ENCODE data around the gene ACLY. TPM values are rescaled to one million over a fixed set of nuclear protein-coding genes. Genes with fewer than 3 reads are reported as not detected.

The ACLY gene
- total RNA-seq, 1 donor from 2014 or later, result 64.4 TPM

- Histone ChIP-seq H3K27ac (peak overlapping the region; percentile 67 to 78), H3K36me3 (peaks cover 0 to 11% of the 10 kb centered on the region in 2 donors), H3K9me3 (no peaks in the 10 kb centered on the region), H3K27me3 (no peaks in the 10 kb centered on the region), H3K4me1 (peaks cover 0 to 12% of the 10 kb centered on the region in 2 donors), H3K4me3 (peak overlapping the region; percentile 77 to 81)
- intact Hi-C loops (cut with DNase I), result loop anchor here (1.0 to 2.0 kb wide), 5 partner anchors 35 to 189 kb away; partner anchors contain the start of genes ACLY, KLHL11, NKIRAS2 and ODAD4
- DNase-seq (ENCODE audit: low spot score in 2 of 2), result peak in 1 of 2 donors; percentile 75
- TF ChIP-seq CTCF (IDR thresholded peaks at IDR 0.05), result no peak
These were observed 47.1 kb upstream of the ACLY start for GRCh38 chr17:41965694-41966462.

- H3K4me1 ChIP-seq, result peaks cover 0 to 12% of the 10 kb centered on the region in 2 donors
- H3K36me3 ChIP-seq, result no peaks in the 10 kb centered on the region
- peak; percentile 79 to 86 (median 81) for TF ChIP-seq CTCF (IDR thresholded peaks at IDR 0.05)
- DNase-seq (ENCODE audit: low spot score in 2 of 2), result peak in 1 of 2 donors; percentile 84
- H3K27me3 ChIP-seq, result no peaks in the 10 kb centered on the region
- H3K9me3 ChIP-seq, result no peaks in the 10 kb centered on the region
- H3K4me3 ChIP-seq, result no peak overlapping the region
- intact Hi-C loops (cut with DNase I), result loop anchor here (1.0 kb wide), 1 partner anchor 153 kb away; no protein-coding TSS in a partner anchor
- no peak overlapping the region for H3K27ac ChIP-seq
These were observed 44.1 kb upstream of the ACLY start for GRCh38 chr17:41962768-41963434.

- Histone ChIP-seq H3K36me3 (no peaks in the 10 kb centered on the region), H3K4me1 (peaks cover 0 to 8% of the 10 kb centered on the region in 2 donors), H3K9me3 (no peaks in the 10 kb centered on the region), H3K27me3 (no peaks in the 10 kb centered on the region), H3K4me3 (no peak overlapping the region), H3K27ac (no peak overlapping the region)
- no peak for TF ChIP-seq CTCF (IDR thresholded peaks at IDR 0.05)
- intact Hi-C loops (cut with DNase I), result no loop called here
- DNase-seq (ENCODE audit: low spot score in 2 of 2), result no peak
These were observed 43.4 kb upstream of the ACLY start for GRCh38 chr17:41962111-41962510.

GRCh38 chr17:41959336-41960095 lies 40.8 kb upstream of the ACLY start:
- Histone ChIP-seq H3K27me3 (no peaks in the 10 kb centered on the region), H3K9me3 (no peaks in the 10 kb centered on the region), H3K27ac (no peak overlapping the region), H3K4me1 (no peaks in the 10 kb centered on the region), H3K36me3 (no peaks in the 10 kb centered on the region), H3K4me3 (no peak overlapping the region)
- TF ChIP-seq CTCF (IDR thresholded peaks at IDR 0.05), result no peak
- no peak for DNase-seq (ENCODE audit: low spot score in 2 of 2)
- intact Hi-C loops (cut with DNase I), result no loop called here

GRCh38 chr17:41959030-41959335 lies 40.2 kb upstream of the ACLY start:
- Histone ChIP-seq H3K36me3 (no peaks in the 10 kb centered on the region), H3K9me3 (no peaks in the 10 kb centered on the region), H3K27me3 (no peaks in the 10 kb centered on the region), H3K27ac (no peak overlapping the region), H3K4me3 (no peak overlapping the region), H3K4me1 (no peaks in the 10 kb centered on the region)
- DNase-seq (ENCODE audit: low spot score in 2 of 2), result no peak
- intact Hi-C loops (cut with DNase I), result no loop called here
- no peak for TF ChIP-seq CTCF (IDR thresholded peaks at IDR 0.05)
